Measurements from ENCODE around the gene ELL. TPM values are rescaled to one million over a fixed set of nuclear protein-coding genes. Genes with fewer than 3 reads are reported as not detected.

ELL gene
- total RNA-seq, 4 donors from 2014 or later = 5.9 to 12.8 (median 9.9) TPM

DNA sequence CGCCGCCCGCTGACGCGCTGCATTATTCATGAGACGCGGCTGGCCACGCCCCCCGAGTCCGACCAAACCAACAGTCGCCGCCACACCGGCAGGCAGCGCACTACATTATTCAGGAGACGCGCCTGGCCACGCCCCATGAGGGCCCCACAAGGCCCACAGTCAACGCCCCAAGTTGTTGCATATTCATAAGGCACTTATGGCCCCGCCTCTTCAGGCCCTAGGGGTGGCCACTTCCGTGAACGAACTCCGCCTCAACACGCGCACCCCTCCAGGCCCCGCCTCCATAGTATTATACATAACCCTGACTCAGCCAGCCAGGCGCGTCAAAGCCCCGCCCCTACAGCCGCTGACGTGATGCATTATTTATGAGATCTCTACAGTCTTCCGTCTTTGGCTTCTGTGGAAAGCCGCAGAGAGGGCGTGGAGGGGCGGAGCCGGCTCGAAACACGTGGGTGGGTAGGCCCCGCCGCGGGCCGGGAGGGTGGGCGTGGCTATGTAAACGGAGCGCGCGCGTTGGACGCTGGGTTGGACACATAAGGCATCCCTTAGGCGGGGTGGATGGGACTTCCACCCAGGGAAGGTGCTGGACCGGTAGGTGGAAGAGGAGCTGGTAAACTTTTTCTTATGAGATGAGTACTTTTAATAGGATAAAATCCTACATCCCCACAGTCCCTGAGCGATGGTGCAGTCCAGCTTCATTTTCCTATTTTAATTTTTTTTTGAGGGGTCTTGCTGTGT, 423 bp upstream of the ELL start:
- H3K4me1 ChIP-seq = peaks cover 21 to 45% (median 26%) of the 10 kb centered on the region in 3 donors
- intact Hi-C loops (cut with DNase I) = no loop called here
- no peaks in the 10 kb centered on the region for H3K27me3 ChIP-seq
- WGBS, 2 donors = 2 to 3% methylated on average over 18 to 24 of the region's 51 CpGs
- no peaks in the 10 kb centered on the region for H3K9me3 ChIP-seq
- DNase-seq = peak; percentile 100
- peak overlapping the region; percentile 96 to 100 (median 100) for H3K27ac ChIP-seq
- H3K4me3 ChIP-seq = peak overlapping the region; percentile 79 to 100 (median 88)
- TF ChIP-seq, protein P1, sequence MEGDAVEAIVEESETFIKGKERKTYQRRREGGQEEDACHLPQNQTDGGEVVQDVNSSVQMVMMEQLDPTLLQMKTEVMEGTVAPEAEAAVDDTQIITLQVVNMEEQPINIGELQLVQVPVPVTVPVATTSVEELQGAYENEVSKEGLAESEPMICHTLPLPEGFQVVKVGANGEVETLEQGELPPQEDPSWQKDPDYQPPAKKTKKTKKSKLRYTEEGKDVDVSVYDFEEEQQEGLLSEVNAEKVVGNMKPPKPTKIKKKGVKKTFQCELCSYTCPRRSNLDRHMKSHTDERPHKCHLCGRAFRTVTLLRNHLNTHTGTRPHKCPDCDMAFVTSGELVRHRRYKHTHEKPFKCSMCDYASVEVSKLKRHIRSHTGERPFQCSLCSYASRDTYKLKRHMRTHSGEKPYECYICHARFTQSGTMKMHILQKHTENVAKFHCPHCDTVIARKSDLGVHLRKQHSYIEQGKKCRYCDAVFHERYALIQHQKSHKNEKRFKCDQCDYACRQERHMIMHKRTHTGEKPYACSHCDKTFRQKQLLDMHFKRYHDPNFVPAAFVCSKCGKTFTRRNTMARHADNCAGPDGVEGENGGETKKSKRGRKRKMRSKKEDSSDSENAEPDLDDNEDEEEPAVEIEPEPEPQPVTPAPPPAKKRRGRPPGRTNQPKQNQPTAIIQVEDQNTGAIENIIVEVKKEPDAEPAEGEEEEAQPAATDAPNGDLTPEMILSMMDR (IDR thresholded peaks at IDR 0.05) = peak in 3 of 6 experiments; percentile 9 to 16 (median 16)
- TF ChIP-seq POLR2A (IDR thresholded peaks at IDR 0.05) = peak in 2 of 4 donors; percentile 11 to 31
- no peaks in the 10 kb centered on the region for H3K36me3 ChIP-seq

DNA sequence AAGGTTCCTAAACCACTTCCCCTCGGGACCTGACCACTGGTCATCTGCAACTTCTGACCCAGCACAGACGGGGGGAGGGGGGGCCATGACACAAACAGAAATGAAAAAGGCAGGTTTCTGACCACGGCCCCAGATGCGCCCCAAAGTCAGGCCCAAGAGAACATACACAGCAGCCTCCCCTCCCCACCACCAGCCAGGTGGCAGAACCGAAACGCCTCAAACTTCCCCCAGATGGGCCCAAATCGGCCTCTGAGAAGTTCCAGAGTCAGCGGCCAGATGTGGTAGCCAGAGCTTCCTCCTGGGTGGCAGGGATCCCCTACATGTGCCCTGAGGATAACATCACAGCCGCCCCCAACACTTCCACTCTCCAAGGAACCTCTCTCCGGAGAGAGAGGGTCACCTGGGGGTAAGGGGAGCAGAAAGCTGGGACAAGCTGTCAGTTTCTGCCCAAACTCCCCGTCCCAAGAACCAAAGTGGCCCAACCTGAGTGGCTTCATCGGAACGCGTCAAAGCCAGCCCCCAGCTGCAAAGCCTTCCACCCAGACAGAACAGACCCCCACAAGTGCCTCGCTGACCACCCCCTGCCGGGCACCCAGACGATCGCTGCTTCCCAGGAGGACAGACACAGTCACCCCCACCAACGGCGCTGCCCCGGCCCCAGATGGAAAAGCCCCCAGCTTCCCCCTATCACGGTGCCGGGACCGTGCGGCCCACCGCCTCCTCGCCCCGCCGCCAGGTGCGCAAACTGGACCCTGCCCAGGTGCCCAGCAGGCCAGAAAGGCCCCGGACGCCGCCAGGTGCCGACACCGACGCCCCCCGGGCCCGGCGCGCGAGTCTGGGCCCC, 800 bp downstream of the ELL start:
- Histone ChIP-seq H3K9me3 (no peaks in the 10 kb centered on the region), H3K4me1 (peaks cover 28 to 57% (median 36%) of the 10 kb centered on the region in 3 donors), H3K36me3 (no peaks in the 10 kb centered on the region), H3K27me3 (no peaks in the 10 kb centered on the region), H3K4me3 (peak overlapping the region; percentile 79 to 100 (median 88)), H3K27ac (peak overlapping the region; percentile 96 to 100 (median 100))
- TF ChIP-seq POLR2A (IDR thresholded peaks at IDR 0.05) = peak in 1 of 4 donors; percentile 40
- TF ChIP-seq, protein P1 (IDR thresholded peaks at IDR 0.05) = peak in 2 of 6 experiments; percentile 7 to 34
- intact Hi-C loops (cut with DNase I) = no loop called here
- no CpG with 5 or more reads among the region's 41 CpGs for WGBS, 2 donors
- no peak for DNase-seq

DNA sequence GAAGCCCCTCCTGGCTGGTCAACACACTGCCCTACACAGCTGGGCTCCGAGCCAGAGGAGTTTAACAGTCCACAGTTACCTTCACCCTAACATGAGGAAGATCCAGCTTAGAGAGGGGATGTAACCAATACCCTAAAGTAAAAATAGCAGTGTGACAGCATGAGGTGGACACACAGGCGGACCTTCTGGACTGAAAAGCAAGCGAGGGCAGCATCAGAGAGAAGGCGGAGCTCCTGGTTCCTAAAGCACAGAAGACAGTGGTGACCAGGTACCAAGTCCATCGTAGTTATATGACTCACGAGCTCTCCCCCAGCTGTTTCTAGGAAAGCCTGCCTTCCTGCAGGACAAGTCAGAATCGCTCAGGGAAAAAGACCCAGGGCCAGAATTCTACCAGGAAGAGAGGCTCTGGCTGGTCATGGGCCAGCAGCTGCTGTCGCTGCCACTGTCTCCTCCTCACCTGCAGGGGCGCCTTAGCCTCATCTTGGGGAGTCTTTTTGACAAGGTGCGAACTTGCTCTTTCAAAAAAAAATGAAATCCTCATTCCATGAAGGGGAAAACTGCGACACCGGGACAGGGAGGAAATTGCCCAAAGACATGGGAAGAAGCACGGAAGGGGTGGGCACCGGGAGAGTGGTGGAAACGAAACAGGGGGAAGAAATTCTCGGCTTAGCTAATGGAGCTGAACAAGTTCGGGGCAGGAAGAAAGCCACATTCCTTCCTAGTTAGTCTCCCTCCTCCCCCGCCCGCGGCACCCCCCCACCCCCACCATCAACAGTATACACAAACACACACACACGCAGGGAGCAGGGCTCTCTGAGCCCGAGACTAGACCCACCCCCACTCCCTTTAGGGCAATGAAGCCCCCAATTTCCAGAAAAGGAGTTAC, 1.7 kb downstream of the ELL start:
- Histone ChIP-seq H3K4me3 (peak overlapping the region; percentile 79 to 100 (median 88)), H3K27me3 (no peaks in the 10 kb centered on the region), H3K4me1 (peaks cover 36 to 66% (median 45%) of the 10 kb centered on the region in 3 donors), H3K9me3 (no peaks in the 10 kb centered on the region), H3K27ac (peak overlapping the region; percentile 96 to 100 (median 100)), H3K36me3 (no peaks in the 10 kb centered on the region)
- no peak for TF ChIP-seq POLR2A (IDR thresholded peaks at IDR 0.05)
- TF ChIP-seq, protein P1 (IDR thresholded peaks at IDR 0.05) = peak; percentile 61 to 87 (median 71)
- 9 to 10% methylated on average over 16 to 21 of the region's 22 CpGs for WGBS, 2 donors
- no peak for DNase-seq
- intact Hi-C loops (cut with DNase I) = no loop called here

DNA sequence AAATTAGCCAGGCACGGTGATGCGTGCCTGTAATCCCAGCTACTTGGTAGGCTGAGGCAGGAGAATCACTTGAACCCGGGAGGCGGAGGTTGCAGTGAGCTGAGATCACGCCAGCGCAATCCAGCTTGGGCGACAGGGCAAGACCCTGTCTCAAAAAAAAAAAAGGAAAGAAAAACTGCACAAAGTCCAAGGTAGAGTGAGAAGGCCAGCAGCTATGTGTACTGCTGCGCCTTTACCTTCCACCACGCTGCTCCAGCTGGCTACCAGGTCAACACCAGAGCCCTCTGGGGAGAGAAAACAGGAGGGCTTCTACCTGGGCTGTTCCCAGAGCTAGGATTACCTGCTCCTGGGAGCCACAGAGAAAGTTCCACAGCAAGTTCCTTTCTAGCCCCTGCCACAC, 3.2 kb downstream of the ELL start:
- Histone ChIP-seq H3K4me3 (no peak overlapping the region), H3K27me3 (no peaks in the 10 kb centered on the region), H3K9me3 (no peaks in the 10 kb centered on the region), H3K27ac (peak overlapping the region in 2 of 4 donors; percentile 18 to 99), H3K4me1 (peaks cover 51 to 82% (median 53%) of the 10 kb centered on the region in 3 donors), H3K36me3 (no peaks in the 10 kb centered on the region)
- no peak for DNase-seq
- TF ChIP-seq, protein P1 (IDR thresholded peaks at IDR 0.05) = no peak
- TF ChIP-seq POLR2A (IDR thresholded peaks at IDR 0.05) = no peak
- intact Hi-C loops (cut with DNase I) = no loop called here
- WGBS, 2 donors = 85 to 93% methylated on average over 9 of the region's 9 CpGs

All from esophagus squamous epithelium (tissue), 5 donors.